ENCODE measurements around the gene DDX1. TPM values are rescaled to one million over a fixed set of nuclear protein-coding genes. Genes with fewer than 3 reads are reported as not detected.

DDX1 gene
- total and polyA plus RNA-seq, 2 experiments from 2014 or later = 37.5 to 109 TPM

DNA sequence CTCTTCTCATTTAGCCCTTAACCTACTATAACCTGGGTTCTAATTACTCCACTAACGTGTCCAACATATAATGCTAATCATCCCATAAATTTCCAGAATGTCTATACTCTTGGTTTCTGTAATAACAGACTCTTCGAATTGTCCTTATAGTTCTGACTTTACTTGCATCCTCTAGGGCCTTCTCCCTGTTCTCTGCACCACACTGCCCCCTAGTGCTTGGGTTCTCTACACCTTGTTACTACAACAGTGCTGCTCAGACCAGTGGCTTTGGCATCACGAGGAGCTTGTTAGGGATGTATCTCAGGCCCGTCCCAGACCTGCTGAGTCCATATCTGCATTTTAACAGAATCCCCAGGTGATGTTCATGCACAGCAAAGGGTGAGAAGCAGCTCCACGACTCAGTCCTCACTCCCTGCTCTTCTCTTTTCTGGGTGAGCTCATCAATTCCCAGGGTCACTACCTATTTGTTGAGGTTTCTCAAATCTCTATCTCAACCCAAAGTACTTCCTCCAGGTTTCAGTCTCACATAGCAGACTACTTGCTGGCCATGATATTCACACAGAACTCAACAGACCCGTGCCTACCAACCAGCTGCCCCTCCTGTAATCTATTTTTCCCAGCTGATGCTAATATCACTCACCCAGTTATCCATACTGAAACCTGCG, 14.5 kb upstream of the DDX1 start:
- no peaks in the 10 kb centered on the region for H3K27me3 ChIP-seq
- H3K4me3 ChIP-seq = no peak overlapping the region
- DNase-seq (ENCODE audit: low read depth in 1 of 2, low spot score in 1 of 2) = peak; percentile 89 to 93
- no peaks in the 10 kb centered on the region for H3K9me3 ChIP-seq (ENCODE audit: low read depth)
- TF ChIP-seq, protein P1, sequence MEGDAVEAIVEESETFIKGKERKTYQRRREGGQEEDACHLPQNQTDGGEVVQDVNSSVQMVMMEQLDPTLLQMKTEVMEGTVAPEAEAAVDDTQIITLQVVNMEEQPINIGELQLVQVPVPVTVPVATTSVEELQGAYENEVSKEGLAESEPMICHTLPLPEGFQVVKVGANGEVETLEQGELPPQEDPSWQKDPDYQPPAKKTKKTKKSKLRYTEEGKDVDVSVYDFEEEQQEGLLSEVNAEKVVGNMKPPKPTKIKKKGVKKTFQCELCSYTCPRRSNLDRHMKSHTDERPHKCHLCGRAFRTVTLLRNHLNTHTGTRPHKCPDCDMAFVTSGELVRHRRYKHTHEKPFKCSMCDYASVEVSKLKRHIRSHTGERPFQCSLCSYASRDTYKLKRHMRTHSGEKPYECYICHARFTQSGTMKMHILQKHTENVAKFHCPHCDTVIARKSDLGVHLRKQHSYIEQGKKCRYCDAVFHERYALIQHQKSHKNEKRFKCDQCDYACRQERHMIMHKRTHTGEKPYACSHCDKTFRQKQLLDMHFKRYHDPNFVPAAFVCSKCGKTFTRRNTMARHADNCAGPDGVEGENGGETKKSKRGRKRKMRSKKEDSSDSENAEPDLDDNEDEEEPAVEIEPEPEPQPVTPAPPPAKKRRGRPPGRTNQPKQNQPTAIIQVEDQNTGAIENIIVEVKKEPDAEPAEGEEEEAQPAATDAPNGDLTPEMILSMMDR (IDR thresholded peaks at IDR 0.05; ENCODE audit: low read depth, low read length) = peak; percentile 89
- no peak overlapping the region for H3K27ac ChIP-seq
- H3K4me1 ChIP-seq (ENCODE audit: low read depth) = no peaks in the 10 kb centered on the region
- no peaks in the 10 kb centered on the region for H3K36me3 ChIP-seq

DNA sequence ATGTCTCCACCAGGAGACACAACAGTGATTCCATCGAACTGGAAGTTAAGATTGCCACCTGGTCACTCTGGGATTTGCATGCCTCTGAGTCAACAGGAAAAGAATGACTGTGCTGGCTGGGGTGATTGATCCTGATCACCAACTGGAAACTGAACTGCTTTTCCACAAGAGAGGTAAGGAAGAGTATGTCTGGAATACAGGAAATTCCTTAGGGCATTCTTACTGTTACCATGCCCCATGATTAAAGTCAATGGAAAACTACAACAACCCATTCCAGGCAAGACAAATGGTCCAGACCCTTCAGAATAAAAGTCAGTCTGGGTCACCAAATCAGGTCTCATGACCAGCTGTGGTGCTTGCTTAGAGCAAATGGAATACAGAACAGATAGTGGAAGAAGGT, 12.0 kb upstream of the DDX1 start:
- Histone ChIP-seq H3K27me3 (no peaks in the 10 kb centered on the region), H3K36me3 (no peaks in the 10 kb centered on the region), H3K4me3 (no peak overlapping the region), H3K4me1 (ENCODE audit: low read depth) (no peaks in the 10 kb centered on the region), H3K27ac (no peak overlapping the region), H3K9me3 (ENCODE audit: low read depth) (no peaks in the 10 kb centered on the region)
- no peak for DNase-seq (ENCODE audit: low read depth in 1 of 2, low spot score in 1 of 2)
- TF ChIP-seq, protein P1 (IDR thresholded peaks at IDR 0.05; ENCODE audit: low read depth, low read length) = no peak

DNA sequence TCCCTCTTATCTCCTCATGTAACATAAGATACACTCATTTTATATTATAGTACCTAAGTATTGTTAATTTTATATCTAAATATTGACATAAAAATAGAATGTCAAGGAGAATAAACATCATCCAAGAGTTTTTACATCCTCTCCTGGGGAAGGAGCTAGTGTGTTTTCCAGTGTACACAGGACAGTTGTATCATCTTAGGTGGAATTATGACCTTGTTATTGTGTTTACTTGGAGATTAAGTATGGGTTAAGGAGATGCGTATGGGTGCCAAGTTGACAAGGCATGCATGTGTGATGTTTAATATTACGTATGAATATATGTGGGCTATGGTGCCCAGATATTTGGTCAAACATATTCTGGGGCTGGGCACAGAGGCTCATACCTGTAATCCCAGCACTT, 11.2 kb upstream of the DDX1 start:
- no peaks in the 10 kb centered on the region for H3K36me3 ChIP-seq
- no peak for DNase-seq (ENCODE audit: low read depth in 1 of 2, low spot score in 1 of 2)
- TF ChIP-seq, protein P1 (IDR thresholded peaks at IDR 0.05; ENCODE audit: low read depth, low read length) = no peak
- H3K27me3 ChIP-seq = no peaks in the 10 kb centered on the region
- no peak overlapping the region for H3K27ac ChIP-seq
- H3K4me1 ChIP-seq (ENCODE audit: low read depth) = no peaks in the 10 kb centered on the region
- no peak overlapping the region for H3K4me3 ChIP-seq
- H3K9me3 ChIP-seq (ENCODE audit: low read depth) = no peaks in the 10 kb centered on the region

DNA sequence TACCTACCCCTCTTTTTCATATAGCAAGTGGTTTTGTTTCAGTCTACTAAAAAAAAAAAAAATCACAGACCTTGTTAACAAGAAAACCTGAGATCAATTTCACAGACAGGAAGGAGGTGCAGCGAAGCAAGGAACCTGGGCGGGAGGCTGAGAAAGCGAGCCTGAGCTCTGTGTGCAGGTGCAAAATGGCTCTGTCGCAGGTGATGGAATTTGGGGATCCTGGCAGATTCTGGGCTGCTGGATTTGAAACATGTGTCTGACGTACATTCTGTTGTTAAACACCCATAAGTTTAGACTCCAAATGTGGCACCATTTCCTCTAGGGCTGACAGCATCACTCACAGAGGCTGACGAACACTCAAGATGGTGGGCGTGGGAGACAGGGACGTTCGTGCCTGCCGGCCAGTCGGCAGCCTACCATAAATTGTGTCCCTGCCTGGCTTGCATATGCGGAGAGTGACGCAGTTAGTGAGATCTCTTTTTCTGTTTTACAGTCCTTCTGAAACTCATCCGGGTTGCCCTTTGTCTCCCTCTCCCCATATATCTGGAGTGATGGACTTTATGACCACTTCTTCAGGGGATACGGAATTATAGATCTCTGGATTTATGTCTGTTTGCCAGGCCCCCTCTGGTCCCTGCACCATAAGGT, 8.8 kb upstream of the DDX1 start:
- TF ChIP-seq, protein P1 (IDR thresholded peaks at IDR 0.05; ENCODE audit: low read depth, low read length) = no peak
- no peak overlapping the region for H3K27ac ChIP-seq

DNA sequence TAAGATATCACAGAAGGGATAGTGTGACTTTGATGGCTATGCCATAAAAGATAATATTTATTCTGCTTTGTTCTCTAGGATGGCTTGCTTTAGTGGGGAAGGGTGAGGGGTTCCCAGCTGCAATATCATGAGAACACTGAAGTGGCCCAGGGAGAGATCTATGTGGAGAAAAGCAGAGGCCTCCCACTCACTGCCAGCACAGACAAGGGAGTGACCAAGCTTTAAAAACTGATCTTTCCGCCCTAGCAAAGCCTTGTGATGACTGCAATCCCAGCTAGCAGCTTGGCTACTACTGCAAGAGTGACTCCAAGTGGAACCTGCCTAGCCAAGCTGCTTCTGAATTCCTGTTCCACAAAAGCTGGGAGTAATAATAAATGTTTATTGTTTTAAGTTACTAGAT, 7.8 kb upstream of the DDX1 start:
- DNase-seq (ENCODE audit: low read depth in 1 of 2, low spot score in 1 of 2) = no peak
- Histone ChIP-seq H3K36me3 (no peaks in the 10 kb centered on the region), H3K4me3 (no peak overlapping the region), H3K27me3 (no peaks in the 10 kb centered on the region), H3K4me1 (ENCODE audit: low read depth) (no peaks in the 10 kb centered on the region), H3K9me3 (ENCODE audit: low read depth) (no peaks in the 10 kb centered on the region), H3K27ac (no peak overlapping the region)
- TF ChIP-seq, protein P1 (IDR thresholded peaks at IDR 0.05; ENCODE audit: low read depth, low read length) = no peak

More for the DNA sequence above, 8.8 kb upstream of the DDX1 start:
- Histone ChIP-seq H3K4me1 (ENCODE audit: low read depth) (no peaks in the 10 kb centered on the region), H3K9me3 (ENCODE audit: low read depth) (no peaks in the 10 kb centered on the region), H3K27me3 (no peaks in the 10 kb centered on the region), H3K4me3 (no peak overlapping the region), H3K36me3 (no peaks in the 10 kb centered on the region)
- DNase-seq (ENCODE audit: low read depth in 1 of 2, low spot score in 1 of 2) = no peak
